ENCODE data around the gene SSR2. TPM values are rescaled to one million over a fixed set of nuclear protein-coding genes. Genes with fewer than 3 reads are reported as not detected.

The SSR2 gene
- total RNA-seq, 1 donor from 2014 or later = 282 TPM

- H3K4me1 Mint-ChIP-seq = peaks cover 23% of the 10 kb centered on the region
- no peak for TF ChIP-seq CTCF (IDR thresholded peaks at IDR 0.05; ENCODE audit: unreplicated experiment)
- no peak overlapping the region for H3K4me3 Mint-ChIP-seq
- no peaks in the 10 kb centered on the region for H3K27me3 Mint-ChIP-seq (ENCODE audit: low read depth)
- no peak for DNase-seq (ENCODE audit: low spot score in 2 of 2, unreplicated experiment in 2 of 2)
- H3K9me3 Mint-ChIP-seq = no peaks in the 10 kb centered on the region
- no peak overlapping the region for H3K27ac Mint-ChIP-seq
- H3K36me3 Mint-ChIP-seq = no peaks in the 10 kb centered on the region
Observed at GRCh38 chr1:156001662-156002171, 19.0 kb downstream of the SSR2 start.

DNA sequence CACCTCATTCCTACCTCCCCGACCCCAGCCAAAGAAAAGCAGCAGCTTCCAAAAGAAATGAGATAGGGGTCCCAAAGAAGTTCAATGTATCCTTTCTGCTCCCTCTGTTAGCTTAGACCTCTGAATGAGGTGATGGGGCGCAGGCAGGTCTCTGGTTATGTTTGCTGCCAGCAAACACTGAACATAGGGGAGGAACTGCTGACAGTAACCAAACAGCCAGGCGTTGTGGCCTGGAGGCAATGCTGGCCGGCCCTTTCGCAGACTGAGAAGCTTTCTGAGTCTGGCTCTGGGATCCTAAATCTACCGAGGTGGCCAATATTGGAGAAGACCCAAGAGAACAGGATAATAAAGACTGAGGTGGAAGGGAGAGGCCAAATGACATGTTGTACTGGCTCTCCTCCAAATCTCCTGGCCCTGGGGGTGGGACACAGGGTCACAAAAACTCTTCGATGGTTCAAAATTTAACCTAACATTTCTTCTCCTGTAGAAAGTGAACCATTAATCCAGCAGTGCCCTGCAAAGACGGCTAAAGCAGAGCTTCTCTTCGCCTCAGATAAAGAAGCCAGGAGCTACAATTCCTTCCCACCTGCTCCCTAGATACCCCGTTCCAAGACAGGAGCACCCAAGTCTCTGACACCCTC is 19.6 kb downstream of the SSR2 start:
- no peaks in the 10 kb centered on the region for H3K27me3 Mint-ChIP-seq (ENCODE audit: low read depth)
- no peak for TF ChIP-seq CTCF (IDR thresholded peaks at IDR 0.05; ENCODE audit: unreplicated experiment)
- no peaks in the 10 kb centered on the region for H3K9me3 Mint-ChIP-seq
- H3K36me3 Mint-ChIP-seq = no peaks in the 10 kb centered on the region
- DNase-seq (ENCODE audit: low spot score in 2 of 2, unreplicated experiment in 2 of 2) = no peak
- no peak overlapping the region for H3K27ac Mint-ChIP-seq
- peaks cover 21% of the 10 kb centered on the region for H3K4me1 Mint-ChIP-seq
- H3K4me3 Mint-ChIP-seq = no peak overlapping the region

DNA sequence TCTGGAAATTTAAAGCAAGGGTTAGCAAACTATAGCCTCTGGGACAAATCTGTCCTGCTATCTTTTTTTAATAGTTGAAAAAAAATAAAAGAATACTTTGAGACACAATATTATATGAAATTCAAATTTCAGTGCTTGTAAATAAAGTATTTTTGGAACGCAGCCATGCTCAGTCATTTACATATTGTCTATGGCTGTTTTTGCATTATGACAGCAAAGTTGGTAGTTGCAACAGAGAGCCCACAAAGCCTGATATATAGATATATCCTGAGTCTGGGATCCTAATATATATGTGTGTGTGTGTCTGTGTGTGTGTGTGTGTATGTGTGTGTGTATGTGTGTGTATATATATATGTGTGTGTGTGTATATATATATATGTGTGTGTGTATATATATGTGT is 20.8 kb downstream of the SSR2 start:
- Mint-ChIP-seq H3K27ac (no peak overlapping the region), H3K27me3 (ENCODE audit: low read depth) (no peaks in the 10 kb centered on the region), H3K9me3 (no peaks in the 10 kb centered on the region), H3K4me1 (peaks cover 20% of the 10 kb centered on the region), H3K4me3 (no peak overlapping the region), H3K36me3 (no peaks in the 10 kb centered on the region)
- no peak for TF ChIP-seq CTCF (IDR thresholded peaks at IDR 0.05; ENCODE audit: unreplicated experiment)
- no peak for DNase-seq (ENCODE audit: low spot score in 2 of 2, unreplicated experiment in 2 of 2)

- TF ChIP-seq CTCF (IDR thresholded peaks at IDR 0.05; ENCODE audit: unreplicated experiment) = no peak
- no peak for DNase-seq (ENCODE audit: low spot score in 2 of 2, unreplicated experiment in 2 of 2)
- H3K4me3 Mint-ChIP-seq = no peak overlapping the region
- no peaks in the 10 kb centered on the region for H3K9me3 Mint-ChIP-seq
- peak overlapping the region; percentile 19 for H3K27ac Mint-ChIP-seq
- no peaks in the 10 kb centered on the region for H3K27me3 Mint-ChIP-seq (ENCODE audit: low read depth)
- H3K36me3 Mint-ChIP-seq = no peaks in the 10 kb centered on the region
- peaks cover 9% of the 10 kb centered on the region for H3K4me1 Mint-ChIP-seq
Observed at GRCh38 chr1:155996166-155996565, 24.6 kb downstream of the SSR2 start.

DNA sequence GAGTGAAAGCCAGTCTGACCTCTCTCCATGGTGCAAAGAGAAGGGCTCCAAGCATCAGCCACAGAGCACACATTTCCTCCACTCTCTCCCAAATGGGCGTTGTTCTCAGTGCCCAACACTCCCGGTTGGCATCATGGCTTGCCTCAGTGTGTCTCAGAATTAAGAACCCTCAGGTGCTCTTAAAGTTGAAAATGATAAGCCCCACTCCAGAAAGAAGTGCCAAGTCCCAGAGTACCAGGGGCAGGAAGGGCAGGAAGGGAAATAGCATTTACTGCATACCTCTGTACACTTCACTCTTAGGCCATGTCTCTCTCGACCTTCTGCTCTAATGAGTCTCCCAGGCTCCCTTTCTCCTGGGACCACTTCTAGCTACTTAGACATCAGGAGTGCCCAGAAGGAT is 27.2 kb downstream of the SSR2 start:
- no peaks in the 10 kb centered on the region for H3K9me3 Mint-ChIP-seq
- no peak overlapping the region for H3K27ac Mint-ChIP-seq
- no peaks in the 10 kb centered on the region for H3K36me3 Mint-ChIP-seq
- no peak overlapping the region for H3K4me3 Mint-ChIP-seq
- TF ChIP-seq CTCF (IDR thresholded peaks at IDR 0.05; ENCODE audit: unreplicated experiment) = no peak
- no peaks in the 10 kb centered on the region for H3K27me3 Mint-ChIP-seq (ENCODE audit: low read depth)
- H3K4me1 Mint-ChIP-seq = peaks cover 5% of the 10 kb centered on the region
- DNase-seq (ENCODE audit: low spot score in 2 of 2, unreplicated experiment in 2 of 2) = no peak

Measured in mesothelial cell of epicardium (in vitro differentiated cells).